Immature natural killer cell (primary cell): ENCODE results near the gene LCOR. TPM values are rescaled to one million over a fixed set of nuclear protein-coding genes. Genes with fewer than 3 reads are reported as not detected.
A peak's percentile ranks its signal among the peaks of the same experiment; 100 is the strongest.

Source experiments
- DNase-seq, 3 donors: peaks; one replicate each; pipeline ENCODE4 v3.0.0; 2022; ENCODE audit warnings: mixed read lengths in 1 of 3
- H3K27ac Mint-ChIP-seq, 6 donors: one replicate each; pipeline ENCODE4 v1.8.0; 2020; ENCODE audit warnings: mixed read lengths in 6 of 6, mild to moderate bottlenecking in 5 of 6, inconsistent platforms in 4 of 6, moderate library complexity in 3 of 6
- H3K27me3 Mint-ChIP-seq, 3 donors: one replicate each; pipeline ENCODE4 v1.8.0; 2020 to 2021; ENCODE audit warnings: low read depth in 3 of 3, mild to moderate bottlenecking in 3 of 3, mixed read lengths in 3 of 3, moderate library complexity in 3 of 3, inconsistent platforms in 1 of 3
- H3K36me3 Mint-ChIP-seq, 3 donors: one replicate each; pipeline ENCODE4 v1.8.0; 2020; ENCODE audit warnings: mixed read lengths in 3 of 3, inconsistent platforms in 2 of 3, mild to moderate bottlenecking in 2 of 3
- H3K4me1 Mint-ChIP-seq, 2 donors: one replicate each; pipeline ENCODE4 v1.8.0; 2020; ENCODE audit warnings: inconsistent platforms in 2 of 2, mild to moderate bottlenecking in 2 of 2, mixed read lengths in 2 of 2, moderate library complexity in 1 of 2
- H3K4me3 Mint-ChIP-seq, 5 donors: one replicate each; pipeline ENCODE4 v1.8.0; 2020; ENCODE audit warnings: mild to moderate bottlenecking in 5 of 5, mixed read lengths in 5 of 5, inconsistent platforms in 3 of 5, moderate library complexity in 3 of 5
- H3K9me3 Mint-ChIP-seq, 6 donors: one replicate each; pipeline ENCODE4 v1.8.0; 2020; ENCODE audit warnings: mild to moderate bottlenecking in 6 of 6, mixed read lengths in 6 of 6, inconsistent platforms in 4 of 6, moderate library complexity in 3 of 6
- polyA plus RNA-seq, 3 donors: library from polyadenylated mRNA; unstranded; fragments of 300-500 nt; fragmentation: Illumina TruSeq; gene quantifications; one replicate each; pipeline ENCODE4 v1.2.3, GENCODE V29; 2021

Gene LCOR
- polyA plus RNA-seq, 3 donors from 2014 or later: 14.1 to 35.1 (median 27.0) TPM

- Mint-ChIP-seq H3K36me3 (peaks cover 6 to 18% (median 6%) of the 10 kb centered on the region in 3 donors), H3K27ac (no peak overlapping the region), H3K9me3 (no peaks in the 10 kb centered on the region), H3K4me1 (peaks cover 19 to 43% of the 10 kb centered on the region in 2 donors), H3K4me3 (no peak overlapping the region), H3K27me3 (no peaks in the 10 kb centered on the region)
- no peak for DNase-seq
Measured at GRCh38 chr10:96949039-96949683, 117.1 kb downstream of the LCOR start.

- Mint-ChIP-seq H3K4me1 (peaks cover 11 to 33% of the 10 kb centered on the region in 2 donors), H3K9me3 (no peaks in the 10 kb centered on the region), H3K36me3 (peaks cover 5 to 24% (median 9%) of the 10 kb centered on the region in 3 donors), H3K27ac (no peak overlapping the region), H3K27me3 (peaks cover 0 to 3% (median 0%) of the 10 kb centered on the region in 3 donors), H3K4me3 (no peak overlapping the region)
- DNase-seq: no peak
Measured at GRCh38 chr10:96951954-96952353, 119.9 kb downstream of the LCOR start.

- Mint-ChIP-seq H3K36me3 (peaks cover 5 to 21% (median 12%) of the 10 kb centered on the region in 3 donors), H3K27ac (no peak overlapping the region)
Measured at GRCh38 chr10:96955794-96956193, 123.7 kb downstream of the LCOR start.

GRCh38 chr10:96958071-96958470 lies 126.0 kb downstream of the LCOR start:
- Mint-ChIP-seq H3K4me3 (no peak overlapping the region), H3K27ac (no peak overlapping the region), H3K36me3 (peaks cover 5 to 15% (median 12%) of the 10 kb centered on the region in 3 donors), H3K9me3 (no peaks in the 10 kb centered on the region), H3K27me3 (peaks cover 0 to 3% (median 0%) of the 10 kb centered on the region in 3 donors), H3K4me1 (peaks cover 3 to 13% of the 10 kb centered on the region in 2 donors)
- DNase-seq: no peak

More at GRCh38 chr10:96955794-96956193, 123.7 kb downstream of the LCOR start:
- no peak for DNase-seq
- H3K9me3 Mint-ChIP-seq: no peaks in the 10 kb centered on the region
- peaks cover under 1 to 13% of the 10 kb centered on the region in 2 donors for H3K4me1 Mint-ChIP-seq
- peaks cover 0 to 3% (median 0%) of the 10 kb centered on the region in 3 donors for H3K27me3 Mint-ChIP-seq
- no peak overlapping the region for H3K4me3 Mint-ChIP-seq

- Mint-ChIP-seq H3K27me3 (peaks cover 0 to 3% (median 0%) of the 10 kb centered on the region in 3 donors), H3K4me3 (no peak overlapping the region), H3K9me3 (no peaks in the 10 kb centered on the region), H3K36me3 (peaks cover 5 to 15% (median 12%) of the 10 kb centered on the region in 3 donors), H3K27ac (no peak overlapping the region), H3K4me1 (peaks cover 3 to 13% of the 10 kb centered on the region in 2 donors)
- no peak for DNase-seq
Measured at GRCh38 chr10:96959733-96960132, 127.6 kb downstream of the LCOR start.

GRCh38 chr10:96960872-96961271 lies 128.8 kb downstream of the LCOR start:
- H3K4me3 Mint-ChIP-seq: no peak overlapping the region
- no peak for DNase-seq
- H3K4me1 Mint-ChIP-seq: peaks cover 3 to 7% of the 10 kb centered on the region in 2 donors
- H3K27ac Mint-ChIP-seq: peak overlapping the region in 1 of 6 donors; percentile 17
- H3K36me3 Mint-ChIP-seq: peaks cover under 1 to 5% (median 4%) of the 10 kb centered on the region in 3 donors
- H3K27me3 Mint-ChIP-seq: no peaks in the 10 kb centered on the region
- H3K9me3 Mint-ChIP-seq: no peaks in the 10 kb centered on the region

- H3K4me1 Mint-ChIP-seq: peaks cover 3 to 11% of the 10 kb centered on the region in 2 donors
- H3K27me3 Mint-ChIP-seq: peaks cover 0 to 3% (median 0%) of the 10 kb centered on the region in 3 donors
- peaks cover 0 to 3% (median 0%) of the 10 kb centered on the region in 3 donors for H3K36me3 Mint-ChIP-seq
- no peak overlapping the region for H3K4me3 Mint-ChIP-seq
- no peak overlapping the region for H3K27ac Mint-ChIP-seq
- H3K9me3 Mint-ChIP-seq: no peaks in the 10 kb centered on the region
- no peak for DNase-seq
Measured at GRCh38 chr10:96964131-96964530, 132.0 kb downstream of the LCOR start.

GRCh38 chr10:96967847-96968246 lies 135.7 kb downstream of the LCOR start:
- Mint-ChIP-seq H3K36me3 (peaks cover 0 to 4% (median 0%) of the 10 kb centered on the region in 3 donors), H3K4me3 (no peak overlapping the region), H3K27ac (no peak overlapping the region), H3K27me3 (peaks cover 0 to 3% (median 2%) of the 10 kb centered on the region in 3 donors), H3K4me1 (peaks cover 0 to 5% of the 10 kb centered on the region in 2 donors), H3K9me3 (no peaks in the 10 kb centered on the region)
- DNase-seq: no peak

GRCh38 chr10:96968682-96969423 lies 136.8 kb downstream of the LCOR start:
- no peak for DNase-seq
- Mint-ChIP-seq H3K27ac (peak overlapping the region in 1 of 6 donors; percentile 6), H3K4me1 (peaks cover 0 to 5% of the 10 kb centered on the region in 2 donors), H3K9me3 (no peaks in the 10 kb centered on the region), H3K27me3 (peaks cover 0 to 3% (median 2%) of the 10 kb centered on the region in 3 donors), H3K36me3 (peaks cover 0 to 4% (median 0%) of the 10 kb centered on the region in 3 donors), H3K4me3 (no peak overlapping the region)

GRCh38 chr10:96971324-96971723 lies 139.2 kb downstream of the LCOR start:
- H3K27me3 Mint-ChIP-seq: peaks cover 0 to 3% (median 2%) of the 10 kb centered on the region in 3 donors
- H3K9me3 Mint-ChIP-seq: no peaks in the 10 kb centered on the region
- no peak overlapping the region for H3K27ac Mint-ChIP-seq
- H3K4me3 Mint-ChIP-seq: no peak overlapping the region
- no peak for DNase-seq
- H3K36me3 Mint-ChIP-seq: peaks cover 0 to 4% (median 0%) of the 10 kb centered on the region in 3 donors
- peaks cover 0 to 5% of the 10 kb centered on the region in 2 donors for H3K4me1 Mint-ChIP-seq

- peaks cover 0 to 5% of the 10 kb centered on the region in 2 donors for H3K4me1 Mint-ChIP-seq
- H3K27ac Mint-ChIP-seq: no peak overlapping the region
- no peaks in the 10 kb centered on the region for H3K9me3 Mint-ChIP-seq
- H3K36me3 Mint-ChIP-seq: peaks cover 0 to 4% (median 0%) of the 10 kb centered on the region in 3 donors
- DNase-seq: no peak
- H3K27me3 Mint-ChIP-seq: peaks cover 0 to 2% (median 0%) of the 10 kb centered on the region in 3 donors
- H3K4me3 Mint-ChIP-seq: no peak overlapping the region
Measured at GRCh38 chr10:96972264-96972663, 140.2 kb downstream of the LCOR start.

- Mint-ChIP-seq H3K27me3 (peaks cover 0 to 2% (median 0%) of the 10 kb centered on the region in 3 donors), H3K27ac (no peak overlapping the region), H3K4me1 (peaks cover 0 to 1% of the 10 kb centered on the region in 2 donors), H3K4me3 (no peak overlapping the region), H3K9me3 (no peaks in the 10 kb centered on the region), H3K36me3 (peaks cover 0 to 4% (median 4%) of the 10 kb centered on the region in 3 donors)
- DNase-seq: no peak
Measured at GRCh38 chr10:96973809-96974747, 142.0 kb downstream of the LCOR start.

- Mint-ChIP-seq H3K9me3 (no peaks in the 10 kb centered on the region), H3K4me3 (no peak overlapping the region), H3K27me3 (no peaks in the 10 kb centered on the region)
Measured at GRCh38 chr10:96975136-96975535, 143.0 kb downstream of the LCOR start.

More at GRCh38 chr10:96975136-96975535, 143.0 kb downstream of the LCOR start:
- Mint-ChIP-seq H3K27ac (no peak overlapping the region), H3K4me1 (no peaks in the 10 kb centered on the region), H3K36me3 (peaks cover 0 to 4% (median 0%) of the 10 kb centered on the region in 3 donors)
- no peak for DNase-seq
